Measurements from ENCODE around the gene FGF4.

GRCh38 chr11:69746140-69746539 is 29.0 kb downstream of the FGF4 start:
- TF ChIP-seq CTCF (IDR thresholded peaks at IDR 0.05) (no peak), POLR2A (IDR thresholded peaks at IDR 0.05) (no peak)
